AG08396 (cell line): Measurements from ENCODE around the gene SLC10A3.

Experiments used
- DNase-seq: peaks from one replicate; pipeline ENCODE4 v3.0.0; 2012; ENCODE audit warnings: low spot score, mixed read lengths

SLC10A3 gene

GRCh38 chrX:154465601-154466000, 24.8 kb downstream of the SLC10A3 start:
- no peak for DNase-seq

- no peak for DNase-seq
These were observed 25.5 kb downstream of the SLC10A3 start for GRCh38 chrX:154464806-154465365.

GRCh38 chrX:154463611-154464220, 26.7 kb downstream of the SLC10A3 start:
- no peak for DNase-seq

- no peak for DNase-seq
These were observed 28.0 kb downstream of the SLC10A3 start for GRCh38 chrX:154462396-154462795.

GRCh38 chrX:154460326-154460725, 30.1 kb downstream of the SLC10A3 start:
- DNase-seq, result no peak

- no peak for DNase-seq
These were observed 30.6 kb downstream of the SLC10A3 start for GRCh38 chrX:154459832-154460231.

GRCh38 chrX:154458954-154459778, 31.3 kb downstream of the SLC10A3 start:
- DNase-seq, result peak; percentile 59

GRCh38 chrX:154458116-154458953, 32.1 kb downstream of the SLC10A3 start, which contains the start of gene PLXNA3:
Gene PLXNA3, plus strand, starts transcription at chrX:154458281. Its CDS starts 1,903 bp downstream, at chrX:154460184.
- peak; percentile 80 for DNase-seq

GRCh38 chrX:154457491-154458115, 32.8 kb downstream of the SLC10A3 start:
- DNase-seq, result peak; percentile 78

GRCh38 chrX:154452823-154453222, 37.6 kb downstream of the SLC10A3 start:
- DNase-seq, result no peak

- DNase-seq, result no peak
These were observed 40.1 kb downstream of the SLC10A3 start for GRCh38 chrX:154450312-154450711.

GRCh38 chrX:154449618-154450017, 40.8 kb downstream of the SLC10A3 start:
- no peak for DNase-seq

GRCh38 chrX:154448484-154448883, 41.9 kb downstream of the SLC10A3 start:
- DNase-seq, result no peak

GRCh38 chrX:154446430-154446829, 44.0 kb downstream of the SLC10A3 start:
- no peak for DNase-seq

- no peak for DNase-seq
These were observed 44.7 kb downstream of the SLC10A3 start for GRCh38 chrX:154445776-154446175.

GRCh38 chrX:154444755-154445246, 45.6 kb downstream of the SLC10A3 start:
- DNase-seq, result peak; percentile 40

GRCh38 chrX:154443992-154444754, 46.3 kb downstream of the SLC10A3 start, which contains the start of gene FAM50A:
Gene FAM50A, plus strand, starts transcription at chrX:154444141. Its CDS starts 95 bp downstream, at chrX:154444236.
- peak; percentile 91 for DNase-seq

- DNase-seq, result peak; percentile 42
These were observed 46.9 kb downstream of the SLC10A3 start for GRCh38 chrX:154443479-154443910.

GRCh38 chrX:154441984-154442707, 48.3 kb downstream of the SLC10A3 start:
- no peak for DNase-seq

GRCh38 chrX:154441564-154441963, 48.9 kb downstream of the SLC10A3 start:
- no peak for DNase-seq
